ENCODE results near the gene RBBP8NL. TPM values are rescaled to one million over a fixed set of nuclear protein-coding genes. Genes with fewer than 3 reads are reported as not detected.
"Not testable (repeated sequence)": the region's sequence is repeated elsewhere in the genome, so short reads cannot be mapped to it uniquely, and the experiment has no call there.

The RBBP8NL gene
- total RNA-seq, 2 donors from 2014 or later, result not detected

DNA sequence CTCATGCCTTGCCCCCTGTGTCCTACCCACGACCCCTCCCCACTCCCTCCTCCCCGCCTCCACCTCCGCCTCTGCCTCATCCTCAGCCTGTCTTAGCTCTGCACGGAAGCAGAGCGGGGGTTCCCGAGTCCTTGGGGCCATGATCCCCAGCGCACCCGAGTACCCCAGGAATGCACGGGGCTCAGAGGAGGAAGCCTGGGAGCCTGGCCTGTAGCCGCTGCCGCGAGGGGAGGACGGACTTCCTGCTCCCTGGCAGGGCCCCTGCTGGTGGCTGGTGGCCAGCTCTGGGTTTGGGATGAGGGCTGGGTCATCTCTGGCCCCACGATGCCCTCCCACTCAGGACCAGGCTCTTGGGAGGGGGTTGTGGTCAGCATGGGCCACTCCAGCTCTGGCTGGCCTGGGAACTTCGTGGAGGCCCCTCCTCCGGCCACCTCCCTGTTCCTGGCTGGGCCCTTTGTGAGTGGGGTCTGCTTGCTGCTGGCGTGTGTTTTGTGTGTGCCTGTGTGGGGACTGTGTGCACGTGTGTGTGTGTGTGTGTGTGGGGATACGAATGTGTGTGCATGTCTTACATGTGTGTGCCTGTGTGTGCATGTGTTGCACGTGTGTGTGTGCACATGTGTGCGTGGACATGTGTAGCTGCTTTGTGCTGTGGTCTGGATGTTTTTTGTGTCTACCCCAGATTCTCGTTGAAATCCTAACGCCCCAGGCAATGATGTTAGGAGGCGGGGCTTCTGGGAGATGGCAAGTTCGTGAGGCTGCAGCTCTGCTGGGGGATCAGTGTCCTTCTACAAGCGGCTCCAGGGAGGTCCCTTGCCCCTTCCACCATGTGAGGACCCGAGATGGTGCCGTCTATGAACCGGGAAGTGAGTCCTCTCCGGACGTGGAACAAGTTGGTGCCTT lies 1.3 kb upstream of the RBBP8NL start:
- no peaks in the 10 kb centered on the region for H3K36me3 Mint-ChIP-seq (ENCODE audit: low read depth)
- ATAC-seq, result no peak
- H3K9me3 ChIP-seq (ENCODE audit: control insufficient read depth, low read length, poor library complexity, severe bottlenecking), result no peaks in the 10 kb centered on the region
- H3K27me3 Mint-ChIP-seq, result peaks cover 31% of the 10 kb centered on the region
- no peak overlapping the region for H3K27ac Mint-ChIP-seq
- DNase-seq, result no peak
- no peak overlapping the region for H3K4me3 Mint-ChIP-seq
- H3K4me1 Mint-ChIP-seq, result no peaks in the 10 kb centered on the region

GRCh38 chr20:62428002-62428372 lies 648 bp upstream of the RBBP8NL start:
- DNase-seq (no peak), ATAC-seq (no peak)
- Mint-ChIP-seq H3K4me3 (no peak overlapping the region), H3K27ac (no peak overlapping the region), H3K27me3 (peaks cover 24% of the 10 kb centered on the region), H3K36me3 (ENCODE audit: low read depth) (no peaks in the 10 kb centered on the region), H3K4me1 (no peaks in the 10 kb centered on the region)
- H3K9me3 ChIP-seq (ENCODE audit: control insufficient read depth, low read length, poor library complexity, severe bottlenecking), result no peaks in the 10 kb centered on the region

DNA sequence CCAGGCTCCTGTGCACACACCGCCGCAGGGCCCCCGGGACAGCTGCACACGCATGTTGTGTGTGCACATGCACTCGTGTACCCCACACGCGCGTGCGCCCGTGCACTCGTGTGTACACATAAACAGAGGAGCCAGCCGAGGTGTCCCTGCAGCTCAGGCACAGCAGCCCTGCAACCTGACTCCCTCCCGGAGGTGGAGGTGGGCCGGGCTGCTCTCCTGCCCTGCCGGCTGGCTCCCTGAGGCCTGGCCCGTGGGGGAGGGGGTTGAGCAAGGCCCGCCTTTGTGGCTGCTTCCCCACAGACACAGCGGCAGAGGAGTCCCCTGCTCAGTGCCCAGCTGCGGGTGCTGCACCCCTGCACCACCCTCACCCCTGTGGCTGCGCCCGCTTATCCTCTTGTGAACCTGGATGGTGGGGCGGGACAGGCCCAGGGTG lies 624 bp downstream of the RBBP8NL start:
- DNase-seq (no peak), ATAC-seq (no peak)
- no peak overlapping the region for H3K27ac Mint-ChIP-seq
- H3K9me3 ChIP-seq (ENCODE audit: control insufficient read depth, low read length, poor library complexity, severe bottlenecking), result no peaks in the 10 kb centered on the region
- H3K36me3 Mint-ChIP-seq (ENCODE audit: low read depth), result no peaks in the 10 kb centered on the region
- no peak overlapping the region for H3K4me3 Mint-ChIP-seq
- no peaks in the 10 kb centered on the region for H3K4me1 Mint-ChIP-seq
- H3K27me3 Mint-ChIP-seq, result peaks cover 16% of the 10 kb centered on the region

GRCh38 chr20:62426059-62426348 lies 1.3 kb downstream of the RBBP8NL start:
- not testable (repeated sequence) for H3K4me3 Mint-ChIP-seq; H3K4me1 Mint-ChIP-seq; ATAC-seq; H3K9me3 ChIP-seq (ENCODE audit: control insufficient read depth, low read length, poor library complexity, severe bottlenecking); H3K27me3 Mint-ChIP-seq; DNase-seq; H3K27ac Mint-ChIP-seq; H3K36me3 Mint-ChIP-seq (ENCODE audit: low read depth)

DNA sequence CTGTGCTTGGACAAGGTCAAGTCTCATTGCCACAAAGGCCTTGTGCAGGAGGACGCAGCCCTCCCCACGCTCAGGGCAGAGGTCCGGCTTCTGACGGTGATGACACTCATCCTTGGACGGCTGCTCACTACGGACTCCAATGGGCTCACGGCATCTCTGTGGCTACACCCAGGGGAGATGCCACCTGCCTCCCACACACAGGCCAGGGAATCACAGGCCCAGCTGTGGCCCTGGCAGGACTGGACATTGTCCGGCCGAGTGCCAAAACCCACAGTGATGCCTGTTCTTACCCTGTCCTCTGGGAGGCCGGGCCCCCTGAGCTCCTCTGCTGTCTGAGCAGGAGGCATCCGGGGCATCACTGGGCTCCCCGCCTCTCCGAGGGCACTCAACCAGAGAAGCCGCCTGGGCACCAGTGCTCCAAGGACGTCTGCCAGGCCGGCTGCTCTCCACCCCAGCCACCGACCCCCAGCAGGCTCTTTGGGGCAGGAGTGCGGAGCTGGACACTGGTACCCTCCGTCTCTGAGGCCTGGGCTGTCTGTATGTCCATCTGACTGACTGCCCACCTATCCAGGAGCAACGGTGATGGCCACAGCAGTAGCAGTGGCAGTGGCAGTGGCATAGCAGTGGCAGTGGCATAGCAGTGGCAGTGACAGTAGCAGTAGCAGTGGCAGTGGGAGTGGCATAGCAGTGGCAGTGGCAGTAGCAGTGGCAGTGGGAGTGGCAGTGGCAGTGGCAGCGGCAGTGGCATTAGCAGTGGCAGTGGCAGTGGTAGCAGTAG lies 1.9 kb downstream of the RBBP8NL start:
- DNase-seq (no peak), ATAC-seq (no peak)
- H3K9me3 ChIP-seq (ENCODE audit: control insufficient read depth, low read length, poor library complexity, severe bottlenecking), result no peaks in the 10 kb centered on the region
- H3K27ac Mint-ChIP-seq, result no peak overlapping the region
- H3K36me3 Mint-ChIP-seq (ENCODE audit: low read depth), result no peaks in the 10 kb centered on the region
- H3K4me3 Mint-ChIP-seq, result no peak overlapping the region
- peaks cover under 1% of the 10 kb centered on the region for H3K4me1 Mint-ChIP-seq
- peaks cover 7% of the 10 kb centered on the region for H3K27me3 Mint-ChIP-seq

DNA sequence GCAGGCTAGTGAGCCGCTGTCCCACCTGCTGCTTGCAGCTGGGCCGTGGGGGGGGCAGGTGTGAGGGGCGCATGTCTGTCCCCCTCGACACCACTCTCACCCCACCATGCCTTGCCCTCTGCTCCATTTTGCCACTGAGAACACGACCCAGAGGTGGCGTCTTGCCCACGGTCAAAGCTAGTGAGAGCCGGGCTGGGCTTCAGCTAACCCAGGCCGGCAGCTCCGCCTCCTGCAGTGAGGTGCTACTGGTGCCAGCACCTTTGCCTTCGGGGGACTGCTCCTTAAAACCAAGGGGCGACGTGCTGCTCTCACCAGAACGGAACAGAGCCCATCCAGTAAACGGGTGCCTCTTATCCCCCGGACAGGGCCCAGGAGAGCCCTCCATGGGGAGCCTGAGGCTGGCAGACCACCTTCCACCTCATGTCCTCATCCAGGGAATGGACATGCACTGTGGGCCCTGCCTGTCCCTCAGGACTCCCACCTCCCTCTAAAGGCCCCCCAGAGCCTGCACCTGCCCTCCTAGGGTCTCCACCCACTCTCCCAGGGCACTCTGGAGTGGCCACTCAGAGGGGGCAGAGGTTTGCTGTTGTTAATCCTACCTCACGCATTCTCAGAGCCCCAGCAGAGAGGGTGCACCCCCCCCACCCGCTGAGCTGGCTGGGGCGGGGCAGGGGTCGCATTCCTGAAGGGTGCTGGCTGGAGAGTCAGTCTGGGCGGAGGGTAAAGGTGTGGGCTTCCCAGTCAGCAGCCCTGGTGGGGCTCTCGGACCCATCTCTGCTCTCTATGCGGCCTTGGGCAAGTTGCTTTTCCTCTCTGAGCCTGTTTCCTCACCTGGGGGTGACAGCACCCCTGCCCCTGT lies 2.9 kb downstream of the RBBP8NL start:
- peaks cover 7% of the 10 kb centered on the region for H3K27me3 Mint-ChIP-seq
- no peak for DNase-seq
- no peaks in the 10 kb centered on the region for H3K36me3 Mint-ChIP-seq (ENCODE audit: low read depth)
- no peak overlapping the region for H3K4me3 Mint-ChIP-seq
- no peak overlapping the region for H3K27ac Mint-ChIP-seq
- ATAC-seq, result no peak
- no peaks in the 10 kb centered on the region for H3K9me3 ChIP-seq (ENCODE audit: control insufficient read depth, low read length, poor library complexity, severe bottlenecking)
- peaks cover 4% of the 10 kb centered on the region for H3K4me1 Mint-ChIP-seq

GRCh38 chr20:62423326-62423706 lies 4.0 kb downstream of the RBBP8NL start:
- H3K4me1 Mint-ChIP-seq, result peaks cover 4% of the 10 kb centered on the region
- ATAC-seq (no peak), DNase-seq (no peak)
- no peaks in the 10 kb centered on the region for H3K36me3 Mint-ChIP-seq (ENCODE audit: low read depth)
- H3K27me3 Mint-ChIP-seq, result no peaks in the 10 kb centered on the region
- H3K27ac Mint-ChIP-seq, result no peak overlapping the region
- H3K9me3 ChIP-seq (ENCODE audit: control insufficient read depth, low read length, poor library complexity, severe bottlenecking), result no peaks in the 10 kb centered on the region
- no peak overlapping the region for H3K4me3 Mint-ChIP-seq

DNA sequence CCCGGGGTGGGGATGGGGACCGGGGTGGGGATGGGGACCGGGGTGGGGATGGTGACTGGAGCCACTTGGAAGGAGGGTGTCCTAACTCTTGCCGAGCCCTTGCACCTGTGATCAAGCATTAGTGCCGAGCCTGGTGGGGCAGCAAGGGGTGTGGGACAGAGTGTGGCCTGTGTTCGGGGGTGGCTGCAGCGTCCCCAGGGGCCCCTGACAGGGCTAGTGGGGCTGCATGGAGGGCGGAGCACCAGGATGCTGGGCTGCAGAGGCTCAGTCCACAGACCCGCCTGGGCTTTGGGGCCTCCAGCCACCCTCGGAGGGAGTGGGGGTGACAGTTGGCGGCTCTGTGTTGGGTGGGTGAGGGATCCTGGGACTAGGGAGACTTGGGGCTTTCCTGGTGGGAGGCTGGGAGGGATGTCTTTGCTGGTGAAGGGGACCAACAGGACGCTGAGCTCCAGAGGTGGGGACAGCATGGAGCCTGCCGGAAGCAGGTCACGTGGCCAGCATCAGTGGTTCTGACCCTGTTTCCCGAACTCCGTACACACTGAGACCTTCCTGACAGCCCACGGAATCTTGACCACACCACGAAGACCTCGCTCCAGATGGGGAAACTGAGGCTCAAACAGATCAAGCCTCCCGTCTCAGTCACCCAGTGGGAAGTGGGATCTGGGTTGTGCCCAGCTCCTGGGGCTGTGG lies 4.6 kb downstream of the RBBP8NL start:
- no peak overlapping the region for H3K27ac Mint-ChIP-seq
- H3K27me3 Mint-ChIP-seq, result no peaks in the 10 kb centered on the region
- no peak overlapping the region for H3K4me3 Mint-ChIP-seq
- no peak for ATAC-seq
- no peaks in the 10 kb centered on the region for H3K36me3 Mint-ChIP-seq (ENCODE audit: low read depth)
- peaks cover 4% of the 10 kb centered on the region for H3K4me1 Mint-ChIP-seq
- no peak for DNase-seq
- H3K9me3 ChIP-seq (ENCODE audit: control insufficient read depth, low read length, poor library complexity, severe bottlenecking), result no peaks in the 10 kb centered on the region

DNA sequence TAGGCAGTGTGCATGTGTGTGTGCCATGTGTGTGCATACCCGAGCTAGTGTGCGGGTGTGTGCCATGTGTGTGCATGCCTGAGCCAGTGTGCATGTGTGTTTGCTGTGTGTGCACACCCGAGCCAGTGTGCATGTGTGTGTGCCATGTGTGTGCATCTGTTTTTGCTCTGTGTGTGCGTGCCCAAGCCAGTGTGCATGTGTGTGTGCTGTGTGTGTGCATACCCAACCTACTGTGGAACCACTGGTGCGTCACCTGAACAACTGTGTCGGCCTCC lies 5.7 kb downstream of the RBBP8NL start:
- no peaks in the 10 kb centered on the region for H3K36me3 Mint-ChIP-seq (ENCODE audit: low read depth)
- no peak for ATAC-seq
- DNase-seq, result no peak
- no peaks in the 10 kb centered on the region for H3K9me3 ChIP-seq (ENCODE audit: control insufficient read depth, low read length, poor library complexity, severe bottlenecking)
- H3K4me1 Mint-ChIP-seq, result peaks cover 4% of the 10 kb centered on the region
- no peak overlapping the region for H3K27ac Mint-ChIP-seq
- no peaks in the 10 kb centered on the region for H3K27me3 Mint-ChIP-seq
- no peak overlapping the region for H3K4me3 Mint-ChIP-seq

DNA sequence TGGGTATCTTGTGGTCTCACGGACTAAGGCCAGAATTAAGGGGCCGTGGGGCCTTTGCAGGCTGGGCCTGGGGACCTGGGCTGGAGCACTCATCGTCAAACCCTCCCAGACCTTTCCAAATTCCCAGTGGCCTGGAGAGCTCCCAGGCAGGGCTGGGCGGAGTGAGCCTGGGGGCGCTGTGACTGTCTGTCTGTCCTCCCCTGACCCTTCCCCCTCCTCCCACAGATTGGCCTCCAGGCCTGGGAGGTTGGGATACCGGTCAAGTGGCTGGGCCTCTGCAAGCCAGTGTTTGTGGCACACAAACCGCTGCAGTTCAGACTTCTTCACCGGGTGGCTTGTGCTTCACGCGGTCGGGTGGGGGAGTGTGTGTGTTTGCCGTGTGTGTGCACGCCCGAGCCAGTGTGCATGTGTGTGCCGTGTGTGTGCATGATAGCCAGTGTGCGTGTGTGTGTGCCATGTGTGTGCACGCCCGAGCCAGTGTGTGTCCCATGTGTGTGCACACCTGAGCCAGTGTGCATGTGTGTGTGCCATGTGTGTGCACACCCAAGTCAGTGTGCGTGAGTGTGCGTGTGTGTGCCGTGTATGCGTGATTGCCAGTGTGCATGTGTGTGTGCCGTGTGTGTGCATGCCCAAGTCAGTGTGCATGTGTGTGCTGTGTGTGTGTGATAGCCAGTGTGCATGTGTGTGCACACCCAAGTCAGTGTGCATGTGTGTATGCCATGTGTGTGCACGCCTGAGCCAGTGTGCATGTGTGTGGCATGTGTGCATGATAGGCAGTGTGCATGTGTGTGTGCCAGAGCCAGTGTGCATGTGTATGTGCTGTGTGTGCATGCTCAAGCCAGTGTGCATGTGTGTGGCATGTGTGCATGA lies 6.3 kb downstream of the RBBP8NL start:
- no peaks in the 10 kb centered on the region for H3K9me3 ChIP-seq (ENCODE audit: control insufficient read depth, low read length, poor library complexity, severe bottlenecking)
- ATAC-seq, result no peak
- Mint-ChIP-seq H3K4me3 (no peak overlapping the region), H3K4me1 (peaks cover 4% of the 10 kb centered on the region), H3K27ac (no peak overlapping the region), H3K27me3 (no peaks in the 10 kb centered on the region), H3K36me3 (ENCODE audit: low read depth) (no peaks in the 10 kb centered on the region)
- DNase-seq, result no peak

- Mint-ChIP-seq H3K36me3 (ENCODE audit: low read depth) (no peaks in the 10 kb centered on the region), H3K4me1 (peaks cover 4% of the 10 kb centered on the region), H3K27ac (no peak overlapping the region), H3K4me3 (no peak overlapping the region), H3K27me3 (no peaks in the 10 kb centered on the region)
- H3K9me3 ChIP-seq (ENCODE audit: control insufficient read depth, low read length, poor library complexity, severe bottlenecking), result no peaks in the 10 kb centered on the region
- ATAC-seq, result no peak
- DNase-seq, result no peak
These were observed 7.6 kb downstream of the RBBP8NL start for GRCh38 chr20:62419759-62420158.

GRCh38 chr20:62418709-62419487 lies 8.4 kb downstream of the RBBP8NL start:
- no peaks in the 10 kb centered on the region for H3K9me3 ChIP-seq (ENCODE audit: control insufficient read depth, low read length, poor library complexity, severe bottlenecking)
- no peak overlapping the region for H3K27ac Mint-ChIP-seq
- no peak overlapping the region for H3K4me3 Mint-ChIP-seq
- H3K27me3 Mint-ChIP-seq, result no peaks in the 10 kb centered on the region
- H3K36me3 Mint-ChIP-seq (ENCODE audit: low read depth), result no peaks in the 10 kb centered on the region
- ATAC-seq (no peak), DNase-seq (no peak)
- peaks cover 4% of the 10 kb centered on the region for H3K4me1 Mint-ChIP-seq

Measured in T-helper 17 cell (primary cell).